K562 (cell line): Measurements from ENCODE around the gene AUNIP. TPM values are rescaled to one million over a fixed set of nuclear protein-coding genes. Genes with fewer than 3 reads are reported as not detected.

ENCODE experiments used
- ADNP ChIP-seq: fragments of 200-800 bp; sonication (Bioruptor generic); IDR thresholded peaks from 2 replicates; pipeline ENCODE4 v1.6.1; 2016; ENCODE audit warnings: missing genetic modification characterization, missing compliant biosample characterization
- AFF1 ChIP-seq, 2 experiments: fragments of 450-650 bp; IDR thresholded peaks; 2 replicates each; pipeline ENCODE4 v1.6.1; 2018; ENCODE audit warnings: mild to moderate bottlenecking in 2 of 2, low read depth in 1 of 2; ENCODE audit not compliant: partially characterized antibody in 2 of 2
- CTBP1 ChIP-seq: fragments of 450-650 bp; IDR thresholded peaks from 2 replicates; pipeline ENCODE4 v1.6.1; 2016; ENCODE audit warnings: borderline replicate concordance
- EHMT2 ChIP-seq: fragments of 450-650 bp; IDR thresholded peaks from 2 replicates; pipeline ENCODE4 v1.6.1; 2018; ENCODE audit warnings: antibody characterized with exemption
- HBP1 ChIP-seq: fragments of 450-650 bp; formaldehyde crosslinking; IDR thresholded peaks from 2 replicates; pipeline ENCODE4 v1.4.0; 2022; ENCODE audit warnings: missing genetic modification characterization
- MNT ChIP-seq, 2 experiments: fragments of 450-650 bp; conservative IDR thresholded peaks; 2 replicates each; pipeline ENCODE4 v1.6.1; 2017; ENCODE audit warnings: mild to moderate bottlenecking in 2 of 2, moderate library complexity in 2 of 2
- NCOA4 ChIP-seq: fragments of 450-650 bp; IDR thresholded peaks from 2 replicates; pipeline ENCODE4 v1.6.1; 2018; ENCODE audit warnings: mild to moderate bottlenecking; ENCODE audit not compliant: partially characterized antibody
- SMARCC2 ChIP-seq: fragments of 450-650 bp; IDR thresholded peaks from 2 replicates; pipeline ENCODE4 v1.6.1; 2017; ENCODE audit warnings: antibody characterized with exemption, moderate library complexity, mild to moderate bottlenecking, low read depth
- SOX6 ChIP-seq: fragments of 450-650 bp; IDR thresholded peaks from 2 replicates; pipeline ENCODE4 v1.6.1; 2014; ENCODE audit warnings: mild to moderate bottlenecking
- TEAD1 ChIP-seq, 2 experiments: fragments of 450-650 bp in 1 of 2; sonication (generic) in 1 of 2; formaldehyde crosslinking; IDR thresholded peaks; 2 replicates each; pipeline versions ENCODE4 v1.4.0 to v1.8.0; 2020 to 2022; ENCODE audit warnings: mild to moderate bottlenecking in 2 of 2, missing genetic modification reagents in 1 of 2
- ZBTB2 ChIP-seq: fragments of 450-650 bp; IDR thresholded peaks from 2 replicates; pipeline ENCODE4 v1.6.1; 2016; ENCODE audit warnings: antibody characterized with exemption
- ZBTB33 ChIP-seq: sonication (generic); formaldehyde crosslinking; IDR thresholded peaks from 2 replicates; pipeline ENCODE4 v1.8.1; 2023; ENCODE audit warnings: mild to moderate bottlenecking, missing genetic modification reagents
- ZC3H11A ChIP-seq: IDR thresholded peaks from 2 replicates; pipeline ENCODE4 v1.6.1; 2012; ENCODE audit warnings: low read depth, low read length, improper control_type of control experiment
- ZNF197 ChIP-seq: fragments of 200-800 bp; sonication (Bioruptor generic); IDR thresholded peaks from 2 replicates; pipeline ENCODE4 v1.6.1; 2016; ENCODE audit warnings: low read depth, missing genetic modification characterization, missing compliant biosample characterization
- ZNF589 ChIP-seq: fragments of 200-800 bp; sonication (Bioruptor generic); IDR thresholded peaks from 2 replicates; pipeline ENCODE4 v1.6.1; 2016; ENCODE audit warnings: low read depth, missing genetic modification characterization, missing compliant biosample characterization
- polyA plus RNA-seq, 8 experiments: library from polyadenylated mRNA; depleted of rRNA in 4 of 8; stranded (reverse) in 5 of 8; unstranded in 3 of 8; fragments of >200 nt; fragmentation: Nextera tagmentation in 2 of 8; fragmentation: Illumina TruSeq in 1 of 8; extraction: Ambion mirVana in 2 of 8; extraction: Trizol in 1 of 8; gene quantifications; 2 replicates each; pipeline versions ENCODE4 v1.2.1 to v1.2.3, GENCODE V29; 2011 to 2014; ENCODE audit warnings: inconsistent platforms in 1 of 8, missing spikeins in 1 of 8
- total RNA-seq, 7 experiments: library from RNA; depleted of rRNA in 6 of 7; stranded (reverse); fragments of >200 nt in 6 of 7; fragmentation: Illumina TruSeq in 2 of 7; extraction: Trizol in 2 of 7; gene quantifications; 2 replicates each; pipeline versions ENCODE4 v1.2.1 to v1.2.3, GENCODE V29; 2011 to 2021; ENCODE audit warnings: low replicate concordance in 1 of 7

Gene AUNIP
- total and polyA plus RNA-seq, 9 of the 15 experiments (the other 6 are each of a cell fraction or from before 2014, with no cell fraction given) = 12.1 to 53.8 (median 47.1) TPM

- TF ChIP-seq MNT (conservative IDR thresholded peaks at IDR 0.05) = peak in 1 of 2 experiments; percentile 53; a peak in 1 of 4 replicates
- TF ChIP-seq ZNF589 (CRISPR knock-in tag) = peak; percentile 74; the same call in 1 of the 2 replicates
- TF ChIP-seq ADNP (tag) = peak; percentile 97
- no peak for TF ChIP-seq NCOA4
- no peak for TF ChIP-seq EHMT2
- TF ChIP-seq TEAD1 (CRISPR knock-in tag; IDR thresholded peaks at IDR 0.05) = 0 out of 4 replicates have a peak, but pooled peaks of 1 of the 2 experiments have one; percentile 31
- peak; percentile 86 for TF ChIP-seq SMARCC2
- TF ChIP-seq HBP1 = no peak; the same call in 1 of the 2 replicates
- peak; percentile 55 to 69 for TF ChIP-seq AFF1 (IDR thresholded peaks at IDR 0.05; ENCODE audit: low read depth in 1 of 2, partially characterized antibody in 2 of 2)
- TF ChIP-seq CTBP1 = peak; percentile 80; the same call in 1 of the 2 replicates
- no peak for TF ChIP-seq ZBTB33 (CRISPR knock-in tag)
- no peak for TF ChIP-seq ZC3H11A
- TF ChIP-seq ZNF197 (CRISPR knock-in tag) = no peak
- TF ChIP-seq SOX6 = peak; percentile 79
- peak; percentile 89 for TF ChIP-seq ZBTB2
Observed at GRCh38 chr1:25861316-25862286, 2.3 kb upstream of the AUNIP start (continued).
